ENCODE data around the gene VILL.
"Not testable (repeated sequence)": the region's sequence is repeated elsewhere in the genome, so short reads cannot be mapped to it uniquely, and the experiment has no call there.

VILL gene

GRCh38 chr3:38017445-38018295, 27.1 kb downstream of the VILL start:
- DNase-seq (ENCODE audit: low read depth) = no peak

GRCh38 chr3:38018296-38019266, 28.0 kb downstream of the VILL start:
- DNase-seq (ENCODE audit: low read depth) = no peak

- no peak for DNase-seq (ENCODE audit: low read depth)
These were observed 29.2 kb downstream of the VILL start for GRCh38 chr3:38019658-38020341.

- DNase-seq (ENCODE audit: low read depth) = no peak
These were observed 29.7 kb downstream of the VILL start for GRCh38 chr3:38020342-38020726.

GRCh38 chr3:38021196-38021595, 30.6 kb downstream of the VILL start:
- no peak for DNase-seq (ENCODE audit: low read depth)

GRCh38 chr3:38022301-38022700, 31.7 kb downstream of the VILL start:
- DNase-seq (ENCODE audit: low read depth) = no peak

GRCh38 chr3:38022896-38023709, 32.5 kb downstream of the VILL start:
- no peak for DNase-seq (ENCODE audit: low read depth)

- no peak for DNase-seq (ENCODE audit: low read depth)
These were observed 36.3 kb downstream of the VILL start for GRCh38 chr3:38026856-38027255.

- no peak for DNase-seq (ENCODE audit: low read depth)
These were observed 37.2 kb downstream of the VILL start for GRCh38 chr3:38027466-38028465.

- no peak for DNase-seq (ENCODE audit: low read depth)
These were observed 38.2 kb downstream of the VILL start for GRCh38 chr3:38028621-38029361.

GRCh38 chr3:38029400-38030125, 39.0 kb downstream of the VILL start, which contains the start of gene PLCD1:
TSS of gene PLCD1 (minus strand) at chr3:38029642. CDS start at chr3:38029539, 103 bp downstream.
- peak; percentile 53 for DNase-seq (ENCODE audit: low read depth)

- no peak for DNase-seq (ENCODE audit: low read depth)
These were observed 39.8 kb downstream of the VILL start for GRCh38 chr3:38030126-38031021.

- DNase-seq (ENCODE audit: low read depth) = peak; percentile 38
These were observed 40.7 kb downstream of the VILL start for GRCh38 chr3:38031022-38031994.

GRCh38 chr3:38032328-38032865, 41.8 kb downstream of the VILL start:
- DNase-seq (ENCODE audit: low read depth) = no peak

- not testable (repeated sequence) for DNase-seq (ENCODE audit: low read depth)
These were observed 43.0 kb downstream of the VILL start for GRCh38 chr3:38033586-38033985.

GRCh38 chr3:38034335-38034734, 43.7 kb downstream of the VILL start:
- DNase-seq (ENCODE audit: low read depth) = not testable (repeated sequence)

All from T-helper 22 cell (primary cell).